Left ventricle myocardium inferior (tissue), 1 donor: Measurements from ENCODE around the gene ANKRD24. TPM values are rescaled to one million over a fixed set of nuclear protein-coding genes. Genes with fewer than 3 reads are reported as not detected.
"Not testable (repeated sequence)": the region's sequence is repeated elsewhere in the genome, so short reads cannot be mapped to it uniquely, and the experiment has no call there.

Experiments
- DNase-seq: peaks from one replicate; pipeline ENCODE4 v3.0.0-alpha.2; 2020
- H3K27ac ChIP-seq: fragments of 200-600 bp; replicated peaks from 2 replicates; pipeline ENCODE4 v1.8.0; 2021
- H3K27me3 ChIP-seq: fragments of 200-600 bp; 2 replicates; pipeline ENCODE4 v1.8.0; 2021; ENCODE audit warnings: low read depth
- H3K36me3 ChIP-seq: fragments of 200-600 bp; 2 replicates; pipeline ENCODE4 v1.8.0; 2021
- H3K4me1 ChIP-seq: fragments of 200-600 bp; 2 replicates; pipeline ENCODE4 v1.8.0; 2021
- H3K4me3 ChIP-seq: fragments of 200-600 bp; 2 replicates; pipeline ENCODE4 v1.8.0; 2021; ENCODE audit warnings: mild to moderate bottlenecking, moderate library complexity
- H3K9me3 ChIP-seq: fragments of 200-600 bp; replicated peaks from 2 replicates; pipeline ENCODE4 v1.8.0; 2021
- intact Hi-C: fragments of 100-400 bp; cut with micrococcal nuclease; formaldehyde crosslinking; loops from one replicate; pipeline ENCODE4 v1.11.0; 2022
- total RNA-seq: library from RNA; stranded (reverse); fragmentation: NEBNext Ultra II Directional; extraction: Animal tissue kit (Norgen Biotek cat#: 25700); gene quantifications from one replicate; pipeline ENCODE4 v1.2.1, GENCODE V29; 2021
- TF ChIP-seq, protein P1 (sequence below): fragments of 200-600 bp; IDR thresholded peaks from 2 replicates; pipeline ENCODE4 v1.8.0; 2021; ENCODE audit warnings: antibody characterized with exemption, mild to moderate bottlenecking, borderline replicate concordance
- donor health status: DM: no; HTN: yes; CAD: no; lungs with severe emphysema.

Gene ANKRD24
- total RNA-seq, 1 donor from 2014 or later, result 0.22 TPM

DNA sequence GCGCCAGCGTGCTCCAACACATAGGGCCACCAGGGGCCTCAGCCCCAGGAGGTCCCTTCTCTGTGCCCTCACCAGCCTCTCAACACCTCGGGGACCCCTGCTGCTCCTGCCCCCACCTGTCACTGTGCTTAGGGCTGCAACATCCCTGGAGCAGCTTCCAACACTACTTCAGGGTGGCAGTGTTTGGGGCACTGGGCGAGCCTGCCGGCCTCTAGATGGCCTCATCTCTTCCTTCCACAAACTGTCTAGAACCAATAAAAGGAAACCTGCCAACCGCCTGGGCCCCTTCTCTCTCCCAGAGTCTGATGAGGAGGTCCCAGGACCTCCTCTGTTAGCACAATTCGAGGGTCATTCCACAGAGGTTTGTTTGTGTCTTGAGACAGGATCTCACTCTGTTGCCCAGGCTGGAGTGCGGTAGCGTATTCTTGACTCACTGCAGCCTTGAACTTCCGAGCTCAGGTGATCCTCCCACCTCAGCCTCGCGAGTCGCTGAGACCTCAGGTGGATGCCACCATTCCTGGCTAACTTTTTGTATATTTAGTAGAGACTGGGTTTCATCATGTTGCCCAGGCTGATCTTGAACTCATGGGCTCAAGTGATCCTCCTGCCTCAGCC lies 86.4 kb downstream of the ANKRD24 start:
- TF ChIP-seq, protein P1, sequence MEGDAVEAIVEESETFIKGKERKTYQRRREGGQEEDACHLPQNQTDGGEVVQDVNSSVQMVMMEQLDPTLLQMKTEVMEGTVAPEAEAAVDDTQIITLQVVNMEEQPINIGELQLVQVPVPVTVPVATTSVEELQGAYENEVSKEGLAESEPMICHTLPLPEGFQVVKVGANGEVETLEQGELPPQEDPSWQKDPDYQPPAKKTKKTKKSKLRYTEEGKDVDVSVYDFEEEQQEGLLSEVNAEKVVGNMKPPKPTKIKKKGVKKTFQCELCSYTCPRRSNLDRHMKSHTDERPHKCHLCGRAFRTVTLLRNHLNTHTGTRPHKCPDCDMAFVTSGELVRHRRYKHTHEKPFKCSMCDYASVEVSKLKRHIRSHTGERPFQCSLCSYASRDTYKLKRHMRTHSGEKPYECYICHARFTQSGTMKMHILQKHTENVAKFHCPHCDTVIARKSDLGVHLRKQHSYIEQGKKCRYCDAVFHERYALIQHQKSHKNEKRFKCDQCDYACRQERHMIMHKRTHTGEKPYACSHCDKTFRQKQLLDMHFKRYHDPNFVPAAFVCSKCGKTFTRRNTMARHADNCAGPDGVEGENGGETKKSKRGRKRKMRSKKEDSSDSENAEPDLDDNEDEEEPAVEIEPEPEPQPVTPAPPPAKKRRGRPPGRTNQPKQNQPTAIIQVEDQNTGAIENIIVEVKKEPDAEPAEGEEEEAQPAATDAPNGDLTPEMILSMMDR, result no peak
- intact Hi-C loops, result no loop called here
- H3K4me1 ChIP-seq, result no peaks in the 10 kb centered on the region
- H3K27ac ChIP-seq, result no peak overlapping the region
- no peaks in the 10 kb centered on the region for H3K27me3 ChIP-seq
- H3K9me3 ChIP-seq, result peaks cover 9% of the 10 kb centered on the region
- peaks cover 82% of the 10 kb centered on the region for H3K36me3 ChIP-seq
- no peak for DNase-seq
- no peak overlapping the region for H3K4me3 ChIP-seq

DNA sequence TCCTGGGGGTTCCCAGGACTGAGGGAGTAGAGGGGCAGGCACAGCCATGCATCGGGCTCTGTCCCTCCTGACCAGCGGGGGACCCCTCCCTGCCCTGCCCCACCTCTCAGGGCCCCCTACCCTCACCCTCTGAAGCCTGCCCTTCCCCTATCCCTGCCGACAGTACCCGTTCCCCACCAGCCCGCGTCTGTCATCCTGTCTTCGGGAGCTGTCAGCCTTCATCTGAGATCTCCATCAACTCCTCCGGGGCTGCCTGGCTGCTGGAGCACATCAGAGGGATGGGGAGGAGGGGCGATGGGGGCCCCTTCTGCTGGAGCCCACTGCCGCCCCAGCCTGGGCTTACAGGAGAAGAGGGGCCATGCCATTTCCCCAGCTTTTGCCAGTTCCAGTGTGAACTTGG lies 90.4 kb downstream of the ANKRD24 start:
- Histone ChIP-seq H3K27ac (no peak overlapping the region), H3K9me3 (peaks cover 9% of the 10 kb centered on the region), H3K27me3 (peaks cover 8% of the 10 kb centered on the region), H3K4me1 (peaks cover 4% of the 10 kb centered on the region), H3K36me3 (peaks cover 45% of the 10 kb centered on the region), H3K4me3 (no peak overlapping the region)
- no peak for DNase-seq
- TF ChIP-seq, protein P1, result no peak
- intact Hi-C loops, result no loop called here

DNA sequence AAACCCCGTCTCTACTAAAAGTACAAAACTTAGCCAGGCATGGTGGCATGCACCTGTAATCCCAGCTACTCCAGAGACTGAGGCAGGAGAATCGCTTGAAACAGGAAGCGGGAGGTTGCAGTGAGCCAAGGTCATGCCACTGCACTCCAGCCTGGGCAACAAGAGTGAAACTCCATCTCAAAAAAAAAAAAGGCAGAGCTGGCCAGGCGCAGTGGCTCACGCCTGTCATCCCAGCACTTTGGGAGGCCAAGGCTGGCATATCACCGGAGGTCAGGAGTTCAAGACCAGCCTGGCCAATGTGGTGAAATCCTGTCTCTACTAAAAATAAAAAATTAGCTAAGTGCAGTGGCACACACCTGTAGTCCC lies 91.8 kb downstream of the ANKRD24 start:
- Histone ChIP-seq H3K36me3 (peaks cover 32% of the 10 kb centered on the region), H3K4me1 (peaks cover 11% of the 10 kb centered on the region), H3K27me3 (peaks cover 22% of the 10 kb centered on the region)
- H3K4me3 ChIP-seq, intact Hi-C loops, DNase-seq, H3K27ac ChIP-seq, H3K9me3 ChIP-seq: not testable (repeated sequence)

Other genes starting within 250 kb of the ANKRD24 start
- 458 TPM for gene NMRK2, start 249.6 kb upstream of the ANKRD24 start, total RNA-seq
- gene DAPK3, start 211.6 kb upstream of the ANKRD24 start, total RNA-seq, result 74.6 TPM
- 2,303 TPM for gene EEF2, start 197.2 kb upstream of the ANKRD24 start, total RNA-seq
- 15.4 TPM for gene PIAS4, start 175.0 kb upstream of the ANKRD24 start, total RNA-seq
- gene ZBTB7A, start 115.8 kb upstream of the ANKRD24 start, total RNA-seq, result 30.6 TPM
- 129 TPM for gene MAP2K2, start 58.6 kb upstream of the ANKRD24 start, total RNA-seq
- gene CREB3L3, start 29.1 kb upstream of the ANKRD24 start, total RNA-seq, result not detected
- gene SIRT6, start 126 bp upstream of the ANKRD24 start, total RNA-seq, result 12.9 TPM
- gene EBI3, start 46.8 kb downstream of the ANKRD24 start, total RNA-seq, result 0.49 TPM
- gene YJU2, start 64.4 kb downstream of the ANKRD24 start, total RNA-seq, result 10.2 TPM
- gene SHD, start 96.6 kb downstream of the ANKRD24 start, total RNA-seq, result 0.16 TPM
- not detected for gene TMIGD2, start 119.7 kb downstream of the ANKRD24 start, total RNA-seq
- not detected for gene FSD1, start 121.9 kb downstream of the ANKRD24 start, total RNA-seq
- gene STAP2, start 156.1 kb downstream of the ANKRD24 start, total RNA-seq, result 2.6 TPM
- 19.2 TPM for gene MPND, start 160.9 kb downstream of the ANKRD24 start, total RNA-seq
- gene SH3GL1, start 217.9 kb downstream of the ANKRD24 start, total RNA-seq, result 18.6 TPM
- 5.1 TPM for gene CHAF1A, start 220.0 kb downstream of the ANKRD24 start, total RNA-seq